Gastroesophageal sphincter (tissue), 4 donors: ENCODE measurements around the gene DGKG. TPM values are rescaled to one million over a fixed set of nuclear protein-coding genes. Genes with fewer than 3 reads are reported as not detected.

Experiments used
- ATAC-seq: fragments of 150-250 bp; one replicate; pipeline ENCODE4 v1.9.1; 2016; ENCODE audit warnings: mild to moderate bottlenecking, moderate library complexity
- H3K27ac ChIP-seq, 4 donors: fragments of 200-600 bp; sonication (generic) in 3 of 4; 1 replicate in 3 of 4; 2 replicates in 1 of 4; pipeline ENCODE4 v1.5.1; 2016 to 2019
- H3K27me3 ChIP-seq: fragments of 200-600 bp; sonication (generic); one replicate; pipeline ENCODE4 v1.5.1; 2019
- H3K36me3 ChIP-seq, 2 donors: fragments of 200-600 bp; sonication (generic); one replicate each; pipeline ENCODE4 v1.5.1; 2019; ENCODE audit warnings: control low read depth in 1 of 2
- H3K4me1 ChIP-seq, 3 donors: fragments of 200-600 bp; sonication (generic); 1 replicate in 2 of 3; 2 replicates in 1 of 3; pipeline ENCODE4 v1.5.1; 2016 to 2019; ENCODE audit warnings: control low read depth in 2 of 3
- H3K4me3 ChIP-seq, 2 donors: fragments of 200-600 bp; sonication (generic); one replicate each; pipeline ENCODE4 v1.5.1; 2019; ENCODE audit warnings: mild to moderate bottlenecking in 1 of 2, moderate library complexity in 1 of 2
- H3K9me3 ChIP-seq, 3 donors: fragments of 200-600 bp; sonication (generic); one replicate each; pipeline ENCODE4 v1.5.1; 2017 to 2019; ENCODE audit warnings: control low read depth in 2 of 3
- CTCF ChIP-seq, 4 experiments: fragments of 200-600 bp in 2 of 4; fragments of 450-650 bp in 2 of 4; sonication (generic) in 1 of 4; IDR thresholded peaks; one replicate each; pipeline ENCODE4 v1.5.1; 2017 to 2019; ENCODE audit warnings: antibody characterized with exemption in 4 of 4, mild to moderate bottlenecking in 2 of 4, moderate library complexity in 2 of 4
- EP300 ChIP-seq: sonication (generic); formaldehyde crosslinking; IDR thresholded peaks from one replicate; pipeline ENCODE4 v1.6.1; 2017; ENCODE audit warnings: antibody characterized with exemption, mild to moderate bottlenecking
- POLR2A ChIP-seq, 2 donors: fragments of 450-650 bp; IDR thresholded peaks; one replicate each; pipeline ENCODE4 v1.6.1; 2017; ENCODE audit warnings: antibody characterized with exemption in 2 of 2, mild to moderate bottlenecking in 2 of 2, moderate library complexity in 1 of 2
- POLR2AphosphoS5 ChIP-seq: sonication (generic); formaldehyde crosslinking; IDR thresholded peaks from one replicate; pipeline ENCODE4 v1.6.1; 2017; ENCODE audit warnings: antibody characterized with exemption
- WGBS, 2 donors: methylation state at CpG; one replicate each; pipeline ENCODE4 v1.1.5; 2018; ENCODE audit warnings: low coverage in 1 of 2; 5-methylcytosine and 5-hydroxymethylcytosine counted together
- total RNA-seq, 4 donors: library from RNA; depleted of rRNA; stranded (reverse); fragments of >200 nt; gene quantifications; one replicate each; pipeline ENCODE4 v1.1.0, GENCODE V29; 2016

The DGKG gene
- total RNA-seq, 4 donors from 2014 or later: 46.3 to 134 (median 90.4) TPM

DNA sequence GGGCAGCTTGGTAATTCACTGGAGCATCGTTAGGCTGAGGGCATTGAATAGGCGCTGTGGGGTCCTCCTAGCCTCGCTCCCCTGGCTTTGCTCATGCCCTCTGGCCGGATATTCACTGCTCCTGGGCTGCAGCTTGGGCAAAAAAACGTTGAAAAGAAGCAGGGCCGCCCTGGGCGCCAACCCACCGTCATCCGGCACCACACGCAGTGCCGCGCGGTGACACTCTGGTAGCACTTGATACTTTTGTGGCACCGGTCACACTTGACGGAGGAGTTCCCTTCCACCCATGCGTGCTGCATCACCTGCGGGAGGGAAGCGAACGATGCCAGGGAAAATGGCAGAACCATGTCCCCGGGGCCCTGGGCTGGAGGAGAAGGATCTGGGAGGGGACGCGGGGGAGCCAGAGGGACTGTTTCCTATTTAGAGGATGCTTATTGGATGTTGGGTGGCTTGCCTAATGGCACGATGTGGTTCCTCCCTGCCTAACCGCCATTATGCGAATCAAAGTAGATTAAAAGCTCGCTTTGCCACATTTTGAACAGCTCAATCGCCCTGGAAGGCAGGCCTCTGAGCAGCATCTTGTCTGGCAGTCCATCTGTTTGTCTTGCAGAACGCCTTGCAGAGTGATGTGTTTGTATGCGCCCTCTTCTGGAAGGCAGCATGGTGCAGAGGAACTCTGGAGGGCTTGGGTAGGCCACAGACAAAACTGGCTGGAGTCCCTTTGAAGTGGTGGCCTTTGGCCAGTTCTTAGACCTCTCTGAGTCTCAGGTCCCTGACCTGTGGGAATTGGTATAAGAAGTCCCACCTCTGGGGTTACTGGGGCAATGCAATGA, 93.2 kb downstream of the DGKG start:
- 82 to 88% methylated on average over 5 to 10 of the region's 29 CpGs for WGBS, 2 donors
- TF ChIP-seq EP300 (no peak), CTCF (IDR thresholded peaks at IDR 0.05) (no peak), POLR2A (IDR thresholded peaks at IDR 0.05) (no peak), POLR2AphosphoS5 (no peak)
- Histone ChIP-seq H3K4me1 (peaks cover 0 to 17% (median 0%) of the 10 kb centered on the region in 3 donors), H3K9me3 (no peaks in the 10 kb centered on the region), H3K27me3 (no peaks in the 10 kb centered on the region), H3K36me3 (peaks cover 0 to 65% of the 10 kb centered on the region in 2 donors), H3K27ac (peak overlapping the region in 3 of 4 donors; percentile 35 to 88 (median 74)), H3K4me3 (no peak overlapping the region)
- no peak for ATAC-seq

DNA sequence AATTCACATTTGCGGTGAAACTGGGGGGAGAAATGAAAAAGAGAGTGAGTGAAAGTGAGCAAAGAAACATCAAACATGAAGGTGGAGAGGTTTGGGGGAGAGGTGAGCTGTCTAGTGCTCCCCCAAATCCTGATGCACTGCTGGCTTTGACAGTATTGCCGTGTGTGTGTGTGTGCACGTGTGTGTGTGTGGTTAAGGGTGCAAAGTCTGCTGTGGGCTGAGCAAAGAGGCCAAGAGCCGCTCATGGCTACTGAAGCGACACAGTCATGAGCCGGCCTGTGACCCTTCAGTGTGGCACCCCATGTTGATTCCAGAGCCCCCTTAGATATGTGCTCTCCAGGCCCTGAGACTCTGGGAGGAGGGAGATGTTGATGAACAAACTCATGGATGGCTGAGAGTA, 94.3 kb downstream of the DGKG start:
- Histone ChIP-seq H3K36me3 (peaks cover 0 to 60% of the 10 kb centered on the region in 2 donors), H3K4me1 (peaks cover 0 to 21% (median 0%) of the 10 kb centered on the region in 3 donors), H3K27me3 (no peaks in the 10 kb centered on the region), H3K4me3 (no peak overlapping the region), H3K9me3 (no peaks in the 10 kb centered on the region), H3K27ac (peak overlapping the region in 3 of 4 donors; percentile 35 to 88 (median 74))
- no peak for ATAC-seq
- WGBS, 2 donors: 77 to 82% methylated on average over 2 to 4 of the region's 6 CpGs
- TF ChIP-seq CTCF (IDR thresholded peaks at IDR 0.05) (no peak), POLR2AphosphoS5 (no peak), EP300 (no peak), POLR2A (IDR thresholded peaks at IDR 0.05) (no peak)

- ATAC-seq: peak; percentile 78
- Histone ChIP-seq H3K27ac (peak overlapping the region; percentile 79 to 89 (median 86)), H3K9me3 (no peaks in the 10 kb centered on the region), H3K36me3 (peaks cover 0 to 50% of the 10 kb centered on the region in 2 donors), H3K27me3 (no peaks in the 10 kb centered on the region), H3K4me1 (peaks cover 0 to 48% (median 4%) of the 10 kb centered on the region in 3 donors), H3K4me3 (no peak overlapping the region)
- WGBS, 2 donors: 22 to 45% methylated on average over 2 to 6 of the region's 9 CpGs
- TF ChIP-seq POLR2AphosphoS5 (peak; percentile 60), EP300 (no peak)
Measured at GRCh38 chr3:186264608-186265400, 97.2 kb downstream of the DGKG start.

GRCh38 chr3:186261638-186262037, 100.4 kb downstream of the DGKG start:
- peaks cover 0 to 38% of the 10 kb centered on the region in 2 donors for H3K36me3 ChIP-seq
- WGBS, 2 donors: 23 to 55% methylated on average over 4 to 6 of the region's 9 CpGs
- no peak for TF ChIP-seq POLR2A (IDR thresholded peaks at IDR 0.05)
- TF ChIP-seq CTCF (IDR thresholded peaks at IDR 0.05): peak in 1 of 4 experiments; percentile 32
- TF ChIP-seq POLR2AphosphoS5: no peak
- H3K27ac ChIP-seq: peak overlapping the region in 3 of 4 donors; percentile 78 to 88 (median 83)
- peaks cover 0 to 56% (median 5%) of the 10 kb centered on the region in 3 donors for H3K4me1 ChIP-seq
- no peaks in the 10 kb centered on the region for H3K27me3 ChIP-seq
- H3K9me3 ChIP-seq: no peaks in the 10 kb centered on the region
- H3K4me3 ChIP-seq: no peak overlapping the region
- no peak for ATAC-seq

DNA sequence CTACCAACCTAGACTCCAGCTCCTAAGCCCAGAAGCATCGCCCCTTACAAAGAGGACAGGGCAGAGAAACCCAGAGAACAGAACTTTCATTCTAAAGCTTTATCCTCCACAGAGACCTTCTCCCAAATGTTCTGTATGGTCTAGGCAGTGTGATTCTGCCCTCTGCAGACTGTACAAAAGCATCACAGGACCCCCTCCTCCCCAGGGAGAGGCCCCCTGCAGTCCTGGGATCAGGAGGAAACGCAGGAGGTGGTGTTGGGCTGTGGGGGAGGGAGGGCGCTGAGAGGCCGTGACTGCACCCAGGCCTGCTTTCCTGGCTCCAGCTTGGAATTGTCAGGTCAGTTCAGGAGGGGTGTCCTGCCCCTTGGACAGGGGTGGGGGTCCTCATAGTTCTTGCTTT, 101.3 kb downstream of the DGKG start:
- TF ChIP-seq POLR2A (IDR thresholded peaks at IDR 0.05) (no peak), EP300 (no peak), CTCF (IDR thresholded peaks at IDR 0.05) (no peak), POLR2AphosphoS5 (no peak)
- no peaks in the 10 kb centered on the region for H3K9me3 ChIP-seq
- H3K4me1 ChIP-seq: peaks cover 0 to 61% (median 5%) of the 10 kb centered on the region in 3 donors
- peaks cover 0 to 43% of the 10 kb centered on the region in 2 donors for H3K36me3 ChIP-seq
- peak overlapping the region; percentile 63 to 88 (median 80) for H3K27ac ChIP-seq
- no peaks in the 10 kb centered on the region for H3K27me3 ChIP-seq
- no peak overlapping the region for H3K4me3 ChIP-seq
- no peak for ATAC-seq
- 50% methylated on average over 2 of the region's 4 CpGs; no CpG with 5 or more reads in 1 of the 2 donors for WGBS, 2 donors
